ENCODE measurements around the gene PRSS48.
"Not testable (repeated sequence)": the region's sequence is repeated elsewhere in the genome, so short reads cannot be mapped to it uniquely, and the experiment has no call there.

The PRSS48 gene
- 0 reads per million in 2 experiments for total RNA-seq

GRCh38 chr4:151276787-151277562, at the start of gene PRSS48:
TSS of gene PRSS48 (plus strand) at chr4:151277161. CDS start at chr4:151277173, 12 bp downstream.
- DNase-seq (ENCODE audit: low read depth), result peak; percentile 4

- DNase-seq (ENCODE audit: low read depth), result no peak
Observed at GRCh38 chr4:151227172-151227571, 49.8 kb upstream of the PRSS48 start.

GRCh38 chr4:151227731-151228130, 49.2 kb upstream of the PRSS48 start:
- DNase-seq (ENCODE audit: low read depth), result no peak

GRCh38 chr4:151228189-151229119, 48.5 kb upstream of the PRSS48 start:
- no peak for DNase-seq (ENCODE audit: low read depth)

- DNase-seq (ENCODE audit: low read depth), result no peak
Observed at GRCh38 chr4:151231915-151232595, 44.9 kb upstream of the PRSS48 start.

- no peak for DNase-seq (ENCODE audit: low read depth)
Observed at GRCh38 chr4:151233600-151233999, 43.4 kb upstream of the PRSS48 start.

- not testable (repeated sequence) for DNase-seq (ENCODE audit: low read depth)
Observed at GRCh38 chr4:151235373-151235772, 41.6 kb upstream of the PRSS48 start.

- DNase-seq (ENCODE audit: low read depth), result no peak
Observed at GRCh38 chr4:151236036-151236435, 40.9 kb upstream of the PRSS48 start.

- DNase-seq (ENCODE audit: low read depth), result no peak
Observed at GRCh38 chr4:151238477-151238876, 38.5 kb upstream of the PRSS48 start.

- DNase-seq (ENCODE audit: low read depth), result no peak
Observed at GRCh38 chr4:151239608-151240007, 37.4 kb upstream of the PRSS48 start.

GRCh38 chr4:151242305-151242704, 34.7 kb upstream of the PRSS48 start:
- DNase-seq (ENCODE audit: low read depth), result no peak

- DNase-seq (ENCODE audit: low read depth), result no peak
Observed at GRCh38 chr4:151246742-151247141, 30.2 kb upstream of the PRSS48 start.

- no peak for DNase-seq (ENCODE audit: low read depth)
Observed at GRCh38 chr4:151247395-151247794, 29.6 kb upstream of the PRSS48 start.

- DNase-seq (ENCODE audit: low read depth), result no peak
Observed at GRCh38 chr4:151248519-151248918, 28.4 kb upstream of the PRSS48 start.

GRCh38 chr4:151250706-151251105, 26.3 kb upstream of the PRSS48 start:
- no peak for DNase-seq (ENCODE audit: low read depth)

GRCh38 chr4:151251603-151252304, 25.2 kb upstream of the PRSS48 start:
- no peak for DNase-seq (ENCODE audit: low read depth)

GRCh38 chr4:151255226-151255625, 21.7 kb upstream of the PRSS48 start:
- not testable (repeated sequence) for DNase-seq (ENCODE audit: low read depth)

GRCh38 chr4:151255680-151256079, 21.3 kb upstream of the PRSS48 start:
- not testable (repeated sequence) for DNase-seq (ENCODE audit: low read depth)

GRCh38 chr4:151256134-151256533, 20.8 kb upstream of the PRSS48 start:
- no peak for DNase-seq (ENCODE audit: low read depth)

- no peak for DNase-seq (ENCODE audit: low read depth)
Observed at GRCh38 chr4:151257704-151258103, 19.3 kb upstream of the PRSS48 start.

GRCh38 chr4:151259752-151260151, 17.2 kb upstream of the PRSS48 start:
- DNase-seq (ENCODE audit: low read depth), result no peak

- DNase-seq (ENCODE audit: low read depth), result no peak
Observed at GRCh38 chr4:151260526-151260925, 16.4 kb upstream of the PRSS48 start.

Measured in T follicular helper cell (primary cell).